K562 (cell line): ENCODE data around the gene GRB2. TPM values are rescaled to one million over a fixed set of nuclear protein-coding genes. Genes with fewer than 3 reads are reported as not detected.

ENCODE experiments used
- ADNP ChIP-seq: fragments of 200-800 bp; sonication (Bioruptor generic); IDR thresholded peaks from 2 replicates; pipeline ENCODE4 v1.6.1; 2016; ENCODE audit warnings: missing genetic modification characterization, missing compliant biosample characterization
- ATF7 ChIP-seq: fragments of 450-650 bp; IDR thresholded peaks from 2 replicates; pipeline ENCODE4 v1.7.1; 2014; ENCODE audit warnings: mild to moderate bottlenecking, moderate library complexity
- CC2D1A ChIP-seq: fragments of 450-650 bp; IDR thresholded peaks from 2 replicates; pipeline ENCODE4 v1.6.1; 2017; ENCODE audit warnings: mild to moderate bottlenecking
- DEAF1 ChIP-seq: fragments of 450-650 bp; formaldehyde crosslinking; IDR thresholded peaks from 2 replicates; pipeline ENCODE4 v1.4.0; 2020; ENCODE audit warnings: mild to moderate bottlenecking, moderate library complexity
- FOXM1 ChIP-seq, 2 experiments: fragments of 450-650 bp in 1 of 2; sonication (generic) in 1 of 2; formaldehyde crosslinking in 1 of 2; IDR thresholded peaks; 2 replicates each; pipeline versions ENCODE4 v1.6.1 to v1.9.0; 2017 to 2022; ENCODE audit warnings: low read depth in 2 of 2, mild to moderate bottlenecking in 2 of 2, missing genetic modification reagents in 1 of 2, moderate library complexity in 1 of 2
- GTF2A2 ChIP-seq: IDR thresholded peaks from 2 replicates; pipeline ENCODE4 v1.6.1; 2016; ENCODE audit warnings: mild to moderate bottlenecking, missing genetic modification characterization, missing compliant biosample characterization
- HDAC6 ChIP-seq: IDR thresholded peaks from 2 replicates; pipeline ENCODE4 v1.6.1; 2012; ENCODE audit warnings: low read depth, mild to moderate bottlenecking, control low read depth, inconsistent platforms, low read length, moderate library complexity
- KLF13 ChIP-seq: fragments of 450-650 bp; IDR thresholded peaks from 2 replicates; pipeline ENCODE4 v1.6.1; 2016; ENCODE audit warnings: missing genetic modification characterization, low read depth, mild to moderate bottlenecking, missing compliant biosample characterization, moderate library complexity, borderline replicate concordance
- MECOM ChIP-seq: fragments of 250-450 bp; sonication (Bioruptor Pico); IDR thresholded peaks from 2 replicates; pipeline ENCODE4 v1.8.0; 2022; ENCODE audit warnings: inconsistent platforms
- MITF ChIP-seq: IDR thresholded peaks from 2 replicates; pipeline ENCODE4 v1.6.1; 2014; ENCODE audit warnings: antibody characterized with exemption
- PBX2 ChIP-seq, 2 experiments: IDR thresholded peaks in 1 of 2; conservative IDR thresholded peaks in 1 of 2; 2 replicates each; pipeline ENCODE4 v1.6.1; 2016; ENCODE audit warnings: low read depth in 2 of 2, mild to moderate bottlenecking in 1 of 2, missing compliant biosample characterization in 1 of 2, missing genetic modification characterization in 1 of 2, moderate library complexity in 1 of 2
- RBM39 ChIP-seq: fragments of 200-400 bp; formaldehyde crosslinking; optimal IDR thresholded peaks from 2 replicates; pipeline ENCODE3; 2018; ENCODE audit warnings: low read depth, low read length
- RHOXF2B ChIP-seq: fragments of 250-450 bp; sonication (Bioruptor Pico); conservative IDR thresholded peaks from 2 replicates; pipeline ENCODE4 v1.5.1; 2021
- SNIP1 ChIP-seq: fragments of 450-650 bp; IDR thresholded peaks from 2 replicates; pipeline ENCODE4 v1.7.1; 2017; ENCODE audit warnings: low read depth, mild to moderate bottlenecking
- STAT5A ChIP-seq: IDR thresholded peaks from 2 replicates; pipeline ENCODE4 v1.6.1; 2012; ENCODE audit warnings: low read length, inconsistent platforms, borderline replicate concordance
- ZNF121 ChIP-seq: sonication (generic); formaldehyde crosslinking; conservative IDR thresholded peaks from 2 replicates; pipeline ENCODE4 v1.8.0; 2022; ENCODE audit warnings: missing genetic modification reagents
- ZNF79 ChIP-seq: fragments of 250-450 bp; sonication (Bioruptor Pico); IDR thresholded peaks from 2 replicates; pipeline ENCODE4 v1.4.0; 2020; ENCODE audit warnings: low read depth, mild to moderate bottlenecking, moderate library complexity
- polyA plus RNA-seq, 8 experiments: library from polyadenylated mRNA; depleted of rRNA in 4 of 8; stranded (reverse) in 5 of 8; unstranded in 3 of 8; fragments of >200 nt; fragmentation: Nextera tagmentation in 2 of 8; fragmentation: Illumina TruSeq in 1 of 8; extraction: Ambion mirVana in 2 of 8; extraction: Trizol in 1 of 8; gene quantifications; 2 replicates each; pipeline versions ENCODE4 v1.2.1 to v1.2.3, GENCODE V29; 2011 to 2014; ENCODE audit warnings: inconsistent platforms in 1 of 8, missing spikeins in 1 of 8
- total RNA-seq, 7 experiments: library from RNA; depleted of rRNA in 6 of 7; stranded (reverse); fragments of >200 nt in 6 of 7; fragmentation: Illumina TruSeq in 2 of 7; extraction: Trizol in 2 of 7; gene quantifications; 2 replicates each; pipeline versions ENCODE4 v1.2.1 to v1.2.3, GENCODE V29; 2011 to 2021; ENCODE audit warnings: low replicate concordance in 1 of 7
- TF ChIP-seq, protein P1 (sequence below), 2 experiments: fragments of 450-650 bp; IDR thresholded peaks; 2 replicates each; pipeline ENCODE4 v1.6.1; 2018; ENCODE audit warnings: mild to moderate bottlenecking in 2 of 2, low read depth in 1 of 2; ENCODE audit not compliant: partially characterized antibody in 2 of 2

The GRB2 gene
- total and polyA plus RNA-seq, 9 of the 15 experiments (the other 6 are each of a cell fraction or from before 2014, with no cell fraction given) = 57.2 to 136 (median 84.8) TPM

DNA sequence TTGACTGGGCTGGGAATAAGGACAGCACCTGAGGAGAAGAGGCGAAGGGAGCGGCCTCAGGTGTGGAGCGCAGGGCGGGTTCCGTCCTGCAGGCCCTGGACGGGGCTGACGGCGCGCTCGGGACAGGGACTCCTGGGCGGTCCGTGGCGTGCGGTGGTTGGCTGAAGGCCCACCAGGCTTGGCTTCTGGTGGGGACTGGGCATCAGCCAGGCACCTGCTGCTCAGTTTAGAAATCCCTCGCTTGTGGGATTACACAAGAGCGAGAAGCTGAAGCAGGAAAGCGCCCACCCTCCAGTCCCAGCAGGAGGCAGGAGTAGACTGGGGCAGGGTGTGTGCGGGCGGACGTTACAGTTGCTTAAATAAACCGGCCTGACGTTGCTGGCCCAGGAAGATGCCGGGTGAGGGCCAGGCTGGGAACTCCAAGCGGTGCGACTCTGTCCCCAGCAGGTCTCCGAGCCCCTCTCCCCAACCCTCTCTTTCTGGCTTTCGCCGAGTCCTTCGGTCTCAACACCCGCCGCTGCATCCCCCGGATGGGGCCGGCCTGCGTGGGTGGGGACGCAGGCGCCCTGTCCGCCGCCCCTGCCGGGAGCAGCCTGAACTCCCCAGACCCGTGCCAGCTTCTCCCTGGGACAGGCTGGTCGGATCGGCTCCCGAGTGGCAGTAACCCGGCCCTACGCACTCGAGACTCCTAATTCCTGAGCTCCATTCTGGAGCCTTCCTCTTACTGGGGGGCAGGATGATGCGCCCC is 135.1 kb downstream of the GRB2 start (continued):
- TF ChIP-seq DEAF1 (peak; percentile 30; the same call in 1 of the 2 replicates), ZNF121 (CRISPR knock-in tag) (no peak), KLF13 (tag) (no peak), RHOXF2B (CRISPR knock-in tag) (no peak), CC2D1A (peak; percentile 41; the same call in 1 of the 2 replicates), ATF7 (no peak), ZNF79 (CRISPR knock-in tag) (no peak), FOXM1 (IDR thresholded peaks at IDR 0.05; ENCODE audit: low read depth) (no peak), FOXM1 (CRISPR knock-in tag; IDR thresholded peaks at IDR 0.05; ENCODE audit: low read depth) (no peak), STAT5A (no peak), SNIP1 (no peak), MITF (no peak), MECOM (CRISPR knock-in tag) (no peak), HDAC6 (no peak), GTF2A2 (tag) (no peak), RBM39 (no peak), PBX2 (CRISPR knock-in tag; IDR thresholded peaks at IDR 0.05; ENCODE audit: low read depth) (no peak), PBX2 (tag; conservative IDR thresholded peaks at IDR 0.05; ENCODE audit: low read depth) (no peak), ADNP (tag) (no peak)
- TF ChIP-seq, protein P1, sequence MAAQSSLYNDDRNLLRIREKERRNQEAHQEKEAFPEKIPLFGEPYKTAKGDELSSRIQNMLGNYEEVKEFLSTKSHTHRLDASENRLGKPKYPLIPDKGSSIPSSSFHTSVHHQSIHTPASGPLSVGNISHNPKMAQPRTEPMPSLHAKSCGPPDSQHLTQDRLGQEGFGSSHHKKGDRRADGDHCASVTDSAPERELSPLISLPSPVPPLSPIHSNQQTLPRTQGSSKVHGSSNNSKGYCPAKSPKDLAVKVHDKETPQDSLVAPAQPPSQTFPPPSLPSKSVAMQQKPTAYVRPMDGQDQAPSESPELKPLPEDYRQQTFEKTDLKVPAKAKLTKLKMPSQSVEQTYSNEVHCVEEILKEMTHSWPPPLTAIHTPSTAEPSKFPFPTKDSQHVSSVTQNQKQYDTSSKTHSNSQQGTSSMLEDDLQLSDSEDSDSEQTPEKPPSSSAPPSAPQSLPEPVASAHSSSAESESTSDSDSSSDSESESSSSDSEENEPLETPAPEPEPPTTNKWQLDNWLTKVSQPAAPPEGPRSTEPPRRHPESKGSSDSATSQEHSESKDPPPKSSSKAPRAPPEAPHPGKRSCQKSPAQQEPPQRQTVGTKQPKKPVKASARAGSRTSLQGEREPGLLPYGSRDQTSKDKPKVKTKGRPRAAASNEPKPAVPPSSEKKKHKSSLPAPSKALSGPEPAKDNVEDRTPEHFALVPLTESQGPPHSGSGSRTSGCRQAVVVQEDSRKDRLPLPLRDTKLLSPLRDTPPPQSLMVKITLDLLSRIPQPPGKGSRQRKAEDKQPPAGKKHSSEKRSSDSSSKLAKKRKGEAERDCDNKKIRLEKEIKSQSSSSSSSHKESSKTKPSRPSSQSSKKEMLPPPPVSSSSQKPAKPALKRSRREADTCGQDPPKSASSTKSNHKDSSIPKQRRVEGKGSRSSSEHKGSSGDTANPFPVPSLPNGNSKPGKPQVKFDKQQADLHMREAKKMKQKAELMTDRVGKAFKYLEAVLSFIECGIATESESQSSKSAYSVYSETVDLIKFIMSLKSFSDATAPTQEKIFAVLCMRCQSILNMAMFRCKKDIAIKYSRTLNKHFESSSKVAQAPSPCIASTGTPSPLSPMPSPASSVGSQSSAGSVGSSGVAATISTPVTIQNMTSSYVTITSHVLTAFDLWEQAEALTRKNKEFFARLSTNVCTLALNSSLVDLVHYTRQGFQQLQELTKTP (IDR thresholded peaks at IDR 0.05; ENCODE audit: low read depth in 1 of 2, partially characterized antibody in 2 of 2) = no peak
